GM21786 (cell line): ENCODE results near the gene WNT7B.

ENCODE experiments used
- ATAC-seq: cut with Tn5 transposase; IDR thresholded peaks from one replicate; pipeline ENCODE4 v1.9.1; 2021; ENCODE audit not compliant: unreplicated experiment

The WNT7B gene

DNA sequence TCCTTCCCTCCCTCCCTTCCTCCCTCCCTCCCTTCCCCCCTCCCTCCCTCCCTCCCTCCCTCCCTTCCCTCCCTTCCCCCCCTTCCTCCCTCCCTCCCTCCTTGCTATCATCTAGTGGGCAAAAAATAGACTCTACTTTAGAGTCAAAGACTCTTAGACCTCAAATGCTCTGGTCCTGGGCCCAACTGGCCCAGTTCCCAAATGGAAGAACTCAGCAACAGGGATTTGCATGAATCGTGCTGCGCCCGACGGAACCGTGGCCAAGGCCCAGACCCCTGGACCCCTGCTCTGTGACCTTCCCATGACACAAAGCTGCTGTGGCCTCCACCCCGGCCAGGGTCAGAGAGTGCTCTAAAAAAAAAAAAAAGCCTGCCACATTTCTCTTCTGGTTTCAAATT, 97.4 kb downstream of the WNT7B start:
- ATAC-seq = no peak

DNA sequence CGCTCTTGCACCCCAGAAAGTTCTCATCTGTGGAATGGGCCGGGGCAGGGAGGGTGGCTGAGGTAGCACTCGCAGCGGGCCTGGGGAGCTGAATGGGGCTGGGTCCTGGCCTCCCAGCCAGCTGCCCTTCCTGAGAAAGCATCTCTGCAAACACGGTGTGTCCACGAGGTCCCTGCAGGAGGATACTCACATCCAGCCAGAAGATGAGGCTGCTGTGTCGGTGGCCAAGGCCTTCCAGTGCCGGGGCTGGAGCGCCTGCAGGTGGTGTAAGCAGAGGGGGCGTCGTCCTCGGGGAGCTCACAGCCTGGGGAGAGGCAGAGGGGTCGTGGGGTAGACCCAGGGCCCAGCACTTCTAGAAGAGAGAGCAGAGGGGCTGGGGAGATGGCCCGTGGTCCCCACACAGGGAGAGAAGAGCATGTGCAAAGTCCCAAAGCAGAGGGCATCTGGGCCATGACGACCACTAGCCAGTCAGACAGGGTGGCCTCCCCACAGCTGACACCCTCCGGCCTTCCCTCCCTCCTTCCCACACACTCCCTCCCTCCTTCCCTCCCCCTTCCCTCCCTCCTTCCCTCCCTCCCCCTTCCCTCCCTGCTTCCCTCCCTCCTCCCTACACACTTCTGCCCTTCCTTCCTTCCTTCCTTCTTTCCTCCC, 97.9 kb downstream of the WNT7B start:
- no peak for ATAC-seq

DNA sequence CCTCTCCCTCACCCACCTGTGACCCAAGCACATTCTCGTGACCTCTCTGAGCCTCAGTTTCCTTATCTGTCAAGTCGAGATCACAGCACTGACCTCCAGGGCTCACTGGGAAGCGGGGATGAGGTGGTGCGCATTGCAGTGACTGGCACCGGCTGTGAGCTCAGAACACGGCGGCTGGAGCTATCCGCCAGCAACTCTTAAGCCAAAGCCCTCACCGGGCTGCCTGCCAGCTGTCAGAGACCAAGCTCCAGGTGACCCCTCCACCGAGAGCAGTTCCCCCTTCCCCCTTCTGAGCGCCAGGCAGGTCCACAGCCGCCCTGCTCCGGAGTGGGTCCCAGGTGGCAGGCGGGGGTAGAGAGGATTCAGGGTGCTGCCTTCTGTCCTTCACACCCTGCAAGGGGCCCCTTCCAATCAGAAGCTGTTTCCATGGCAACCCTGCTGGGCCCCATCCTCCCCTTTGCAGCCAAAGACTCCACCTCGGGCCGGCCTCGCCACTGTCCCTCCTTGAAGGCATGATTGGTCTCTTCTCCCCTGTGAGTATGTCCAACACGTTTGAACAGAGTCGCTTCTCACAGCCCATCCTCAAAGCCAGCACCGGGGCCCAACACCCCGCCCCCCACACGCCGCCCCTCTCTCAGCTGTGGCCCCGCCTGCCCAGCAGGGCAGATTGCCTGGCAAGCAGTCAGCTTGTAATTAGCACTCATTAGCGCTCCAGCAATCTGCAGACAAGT, 98.7 kb downstream of the WNT7B start:
- ATAC-seq = no peak

DNA sequence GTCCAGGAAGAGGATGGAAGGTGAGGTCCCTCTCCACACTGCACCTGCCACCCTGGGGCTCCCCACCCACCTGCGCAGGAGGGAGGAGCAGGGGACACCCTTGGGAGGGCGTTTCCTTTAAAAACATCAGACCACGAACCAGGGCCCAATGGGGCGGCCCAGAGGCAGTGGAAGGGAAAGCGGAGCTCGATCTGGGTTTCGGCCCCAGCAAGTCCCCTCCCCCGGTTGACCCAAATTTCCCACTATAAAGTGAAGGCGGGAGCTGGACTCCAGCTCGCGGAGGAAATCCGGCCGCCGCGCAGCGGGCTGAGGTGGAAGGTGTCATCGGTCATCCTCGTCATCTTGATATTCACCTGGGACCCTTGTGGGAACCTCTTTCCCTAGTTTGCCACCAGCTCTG, 99.3 kb downstream of the WNT7B start:
- ATAC-seq = no peak

DNA sequence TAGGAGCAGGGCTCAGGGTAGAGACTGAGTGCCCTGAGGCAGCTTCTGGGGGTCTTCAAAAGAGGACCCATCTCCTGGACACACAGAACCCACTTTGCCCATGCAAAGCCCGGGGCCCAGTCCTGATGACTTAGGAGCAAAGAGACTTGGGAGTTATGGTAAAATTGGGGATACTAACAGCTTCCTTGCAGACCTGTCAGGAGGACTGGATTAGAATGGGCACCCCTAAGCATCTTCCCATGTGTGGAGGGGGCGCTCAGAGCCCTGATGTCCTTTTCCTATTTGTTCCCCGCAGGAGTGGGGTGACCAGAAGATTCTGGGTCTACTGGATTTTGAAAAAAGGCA, 100.0 kb downstream of the WNT7B start:
- no peak for ATAC-seq

DNA sequence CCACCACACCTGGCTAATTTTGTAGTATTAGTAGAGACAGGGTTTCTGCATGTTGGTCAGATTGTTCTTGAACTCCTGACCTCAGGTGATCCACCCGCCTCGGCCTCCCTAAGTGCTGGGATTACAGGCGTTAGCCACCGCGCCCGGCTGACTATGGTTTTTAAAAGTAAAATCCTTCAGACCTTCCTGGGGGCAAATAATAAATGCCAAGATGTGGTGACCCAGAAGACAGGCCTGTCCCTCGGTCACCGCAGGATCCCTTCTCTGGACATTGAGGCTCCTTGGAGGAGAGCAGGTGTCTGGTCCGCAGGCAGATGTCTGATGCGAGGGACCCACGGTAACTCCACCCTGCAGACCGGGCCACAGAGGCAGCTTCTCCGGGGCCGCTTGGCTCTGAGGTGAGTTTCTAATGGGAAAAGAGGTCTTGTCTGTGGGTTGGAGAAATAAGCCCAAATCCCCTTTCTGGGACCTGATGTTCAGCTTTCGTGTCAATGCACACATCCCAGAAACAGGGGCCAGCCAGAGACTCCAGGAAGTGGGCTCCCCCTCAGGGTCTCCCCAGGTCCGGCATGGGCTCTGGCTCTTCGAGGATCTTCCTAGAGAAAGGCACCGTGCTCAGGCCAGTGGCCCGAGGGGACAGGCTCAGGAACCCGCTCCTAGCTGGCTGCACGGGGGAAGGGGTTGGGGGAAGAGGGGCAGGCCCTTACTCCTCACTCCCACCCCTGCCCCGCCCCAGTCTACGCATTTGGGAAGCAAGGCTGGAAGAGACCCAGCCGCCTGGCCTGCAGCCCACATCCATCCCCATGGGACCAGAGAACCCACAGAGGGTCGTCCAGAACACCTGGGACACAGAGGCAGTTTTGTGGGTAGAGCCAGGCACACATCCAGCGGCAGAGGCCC, 100.6 kb downstream of the WNT7B start:
- ATAC-seq = no peak

DNA sequence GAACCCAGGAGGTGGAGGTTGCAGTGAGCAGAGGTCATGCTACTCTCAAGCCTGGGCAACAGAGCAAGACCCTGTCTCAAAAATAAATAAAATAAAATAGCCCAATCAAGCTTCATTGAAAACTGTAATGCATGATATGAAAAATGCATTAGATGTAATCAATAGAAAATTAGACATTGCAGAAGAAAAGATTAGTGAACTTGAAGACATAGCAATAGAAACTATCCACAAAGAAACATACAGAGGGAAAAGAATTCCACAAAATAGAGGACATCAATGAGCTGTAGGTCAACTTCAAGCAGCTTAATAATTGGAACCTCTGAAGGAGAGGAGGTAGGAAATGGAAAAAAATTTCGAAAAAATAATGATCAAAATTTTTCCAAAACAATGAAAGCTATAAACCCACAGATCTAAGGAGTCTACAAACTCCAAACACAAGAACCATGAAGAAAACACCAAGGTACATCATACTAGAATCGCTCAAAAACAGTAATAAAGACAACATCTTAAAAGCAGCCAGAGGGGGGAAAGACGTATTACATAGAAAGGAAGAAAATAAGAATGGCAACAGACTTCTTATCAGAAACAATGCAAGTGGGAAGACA, 104.2 kb downstream of the WNT7B start:
- ATAC-seq = no peak

DNA sequence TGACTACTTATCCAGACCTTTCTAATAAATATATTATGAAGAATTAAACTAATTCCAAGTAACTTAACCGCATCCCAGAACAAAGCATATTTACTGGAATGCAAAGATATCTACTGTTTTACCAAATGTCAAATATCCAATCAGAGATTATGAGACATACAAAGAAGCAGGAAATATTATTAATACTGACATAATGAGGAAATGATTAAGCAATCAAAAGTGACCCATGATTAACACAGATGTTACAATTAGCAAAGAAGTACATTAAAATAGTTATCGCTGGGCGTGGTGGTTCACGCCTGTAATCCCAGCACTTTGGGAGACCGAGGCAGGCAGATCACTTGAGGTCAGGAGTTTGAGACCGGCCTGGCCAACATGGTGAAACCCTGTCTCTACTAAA, 105.2 kb downstream of the WNT7B start:
- no peak for ATAC-seq
